Body of pancreas (tissue), 4 donors: ENCODE results near the gene PDZRN3.

ENCODE experiments used
- POLR2A ChIP-seq, 3 donors: fragments of 450-650 bp; IDR thresholded peaks; one replicate each; pipeline ENCODE4 v1.6.1; 2016; ENCODE audit warnings: antibody characterized with exemption in 3 of 3, mild to moderate bottlenecking in 2 of 3
- TF ChIP-seq, protein P1 (sequence below), 7 experiments: fragments of 450-650 bp in 4 of 7; fragments of 200-600 bp in 3 of 7; sonication (generic) in 3 of 7; IDR thresholded peaks; one replicate each; pipeline ENCODE4 v1.5.1; 2016 to 2019; ENCODE audit warnings: antibody characterized with exemption in 7 of 7

DNA sequence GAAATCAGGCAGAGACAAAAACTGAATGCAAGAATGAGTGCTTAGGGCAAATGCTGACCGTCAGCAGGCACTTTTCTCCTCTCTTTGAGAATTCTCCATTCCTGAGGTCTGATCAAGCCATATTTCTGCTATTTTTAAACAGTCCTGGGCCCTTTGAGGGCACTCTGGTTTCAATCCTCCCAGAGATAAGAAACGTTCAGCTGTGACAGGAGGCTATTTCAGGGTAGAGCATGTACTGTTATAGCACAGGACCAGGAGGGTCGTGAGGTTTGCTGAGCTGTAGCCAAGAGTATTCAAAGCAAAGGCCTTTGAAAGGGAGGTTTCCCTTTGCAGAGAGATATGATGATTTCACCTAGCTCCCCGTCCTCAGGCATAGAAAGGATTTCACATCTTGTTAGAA is 39.6 kb upstream of the PDZRN3 start:
- no peak for TF ChIP-seq POLR2A (IDR thresholded peaks at IDR 0.05)
- TF ChIP-seq, protein P1, sequence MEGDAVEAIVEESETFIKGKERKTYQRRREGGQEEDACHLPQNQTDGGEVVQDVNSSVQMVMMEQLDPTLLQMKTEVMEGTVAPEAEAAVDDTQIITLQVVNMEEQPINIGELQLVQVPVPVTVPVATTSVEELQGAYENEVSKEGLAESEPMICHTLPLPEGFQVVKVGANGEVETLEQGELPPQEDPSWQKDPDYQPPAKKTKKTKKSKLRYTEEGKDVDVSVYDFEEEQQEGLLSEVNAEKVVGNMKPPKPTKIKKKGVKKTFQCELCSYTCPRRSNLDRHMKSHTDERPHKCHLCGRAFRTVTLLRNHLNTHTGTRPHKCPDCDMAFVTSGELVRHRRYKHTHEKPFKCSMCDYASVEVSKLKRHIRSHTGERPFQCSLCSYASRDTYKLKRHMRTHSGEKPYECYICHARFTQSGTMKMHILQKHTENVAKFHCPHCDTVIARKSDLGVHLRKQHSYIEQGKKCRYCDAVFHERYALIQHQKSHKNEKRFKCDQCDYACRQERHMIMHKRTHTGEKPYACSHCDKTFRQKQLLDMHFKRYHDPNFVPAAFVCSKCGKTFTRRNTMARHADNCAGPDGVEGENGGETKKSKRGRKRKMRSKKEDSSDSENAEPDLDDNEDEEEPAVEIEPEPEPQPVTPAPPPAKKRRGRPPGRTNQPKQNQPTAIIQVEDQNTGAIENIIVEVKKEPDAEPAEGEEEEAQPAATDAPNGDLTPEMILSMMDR (IDR thresholded peaks at IDR 0.05), result no peak
